Spleen (tissue), 7 donors: Measurements from ENCODE around the gene DACH1.

Experiments
- POLR2A ChIP-seq, 3 donors: fragments of 450-650 bp; IDR thresholded peaks; one replicate each; pipeline ENCODE4 v1.5.1; 2017; ENCODE audit warnings: antibody characterized with exemption in 3 of 3, mild to moderate bottlenecking in 1 of 3
- TF ChIP-seq, protein P1 (sequence below), 11 experiments: fragments of 200-600 bp in 7 of 11; fragments of 450-650 bp in 4 of 11; sonication (generic) in 4 of 11; IDR thresholded peaks in 8 of 11; conservative IDR thresholded peaks in 3 of 11; 1 replicate in 7 of 11; 2 replicates in 4 of 11; pipeline versions ENCODE4 v1.4.0 to v1.8.0; 2016 to 2021; ENCODE audit warnings: antibody characterized with exemption in 11 of 11, inconsistent platforms in 4 of 11, mild to moderate bottlenecking in 1 of 11
- donor health status: DM: no; HTN: no; CAD: no; lungs with moderate emphysema.
- donor health status: DM: no; HTN: no; CAD: no.
- donor health status: DM: no; HTN: no; CAD: no.

DNA sequence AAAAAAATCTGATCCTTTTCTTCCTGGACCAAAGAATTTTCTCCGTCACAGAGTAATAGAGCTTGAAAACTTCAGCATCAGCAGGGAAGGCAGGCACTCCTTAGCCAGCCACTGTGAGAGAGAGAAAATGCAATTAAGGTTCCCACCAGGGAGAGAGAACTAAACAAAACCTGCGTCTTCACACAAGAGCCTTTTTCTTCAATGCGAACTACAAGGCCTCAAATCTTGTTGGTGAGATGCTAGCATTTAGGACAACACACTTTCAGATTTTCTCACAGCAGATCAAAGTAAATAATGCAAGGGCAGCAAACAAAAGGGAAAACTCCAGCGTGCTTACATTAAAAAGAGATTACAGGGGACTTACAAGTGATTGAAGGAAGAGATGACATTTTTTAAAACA, 80.1 kb downstream of the DACH1 start:
- TF ChIP-seq POLR2A (IDR thresholded peaks at IDR 0.05), result no peak
- TF ChIP-seq, protein P1, sequence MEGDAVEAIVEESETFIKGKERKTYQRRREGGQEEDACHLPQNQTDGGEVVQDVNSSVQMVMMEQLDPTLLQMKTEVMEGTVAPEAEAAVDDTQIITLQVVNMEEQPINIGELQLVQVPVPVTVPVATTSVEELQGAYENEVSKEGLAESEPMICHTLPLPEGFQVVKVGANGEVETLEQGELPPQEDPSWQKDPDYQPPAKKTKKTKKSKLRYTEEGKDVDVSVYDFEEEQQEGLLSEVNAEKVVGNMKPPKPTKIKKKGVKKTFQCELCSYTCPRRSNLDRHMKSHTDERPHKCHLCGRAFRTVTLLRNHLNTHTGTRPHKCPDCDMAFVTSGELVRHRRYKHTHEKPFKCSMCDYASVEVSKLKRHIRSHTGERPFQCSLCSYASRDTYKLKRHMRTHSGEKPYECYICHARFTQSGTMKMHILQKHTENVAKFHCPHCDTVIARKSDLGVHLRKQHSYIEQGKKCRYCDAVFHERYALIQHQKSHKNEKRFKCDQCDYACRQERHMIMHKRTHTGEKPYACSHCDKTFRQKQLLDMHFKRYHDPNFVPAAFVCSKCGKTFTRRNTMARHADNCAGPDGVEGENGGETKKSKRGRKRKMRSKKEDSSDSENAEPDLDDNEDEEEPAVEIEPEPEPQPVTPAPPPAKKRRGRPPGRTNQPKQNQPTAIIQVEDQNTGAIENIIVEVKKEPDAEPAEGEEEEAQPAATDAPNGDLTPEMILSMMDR (IDR thresholded peaks at IDR 0.05 in 8 of 11, conservative IDR thresholded peaks at IDR 0.05 in 3 of 11), result no peak
